Pons (tissue), 1 donor: Measurements from ENCODE around the gene KLK8.
"Not testable (repeated sequence)": the region's sequence is repeated elsewhere in the genome, so short reads cannot be mapped to it uniquely, and the experiment has no call there.

Source experiments
- DNase-seq: peaks from one replicate; pipeline ENCODE4 v3.0.0-alpha.2; 2016; ENCODE audit warnings: low spot score

KLK8 gene

DNA sequence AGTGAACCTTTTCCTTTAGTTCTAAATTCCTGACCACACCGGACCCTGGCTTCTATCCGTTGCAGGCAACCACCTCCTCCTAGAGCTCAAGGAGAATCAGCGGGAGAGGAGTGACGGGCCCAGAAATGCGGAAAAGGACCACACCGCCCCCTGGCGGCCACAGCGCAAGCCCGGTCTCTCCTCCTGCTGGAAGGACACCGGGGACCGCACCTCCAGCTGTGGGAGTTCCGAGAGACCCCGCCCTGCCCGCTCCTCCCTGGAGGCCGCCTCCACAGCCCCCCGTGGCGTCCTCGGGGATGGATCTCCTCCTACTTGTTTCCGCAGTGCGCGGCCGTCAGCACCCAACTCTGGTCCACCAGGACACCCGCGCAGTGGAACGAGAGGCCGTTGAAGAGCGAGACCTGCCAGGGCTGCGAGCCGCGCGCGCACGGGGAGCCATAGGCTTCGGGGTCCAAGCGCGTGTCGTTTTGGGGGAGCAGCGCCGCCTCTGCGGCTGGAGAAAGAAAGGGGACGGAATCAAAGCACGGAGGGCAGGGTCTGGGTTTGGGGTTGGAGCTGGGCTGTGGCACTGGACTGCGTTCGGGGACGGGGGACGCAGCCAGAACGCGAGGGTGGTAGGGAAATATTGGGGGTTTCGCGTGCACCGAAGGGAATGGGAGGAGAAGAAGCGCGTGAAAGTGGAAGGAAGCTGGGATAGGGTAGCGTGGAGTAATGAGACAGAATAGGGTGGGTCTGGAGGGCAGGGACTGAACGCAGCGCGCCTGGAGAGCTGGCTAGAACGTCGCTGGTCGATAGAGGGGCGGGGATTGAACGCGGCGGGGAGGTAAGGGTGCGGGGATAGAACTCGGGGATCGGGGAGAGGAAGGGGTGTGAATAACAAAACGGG, 15.6 kb upstream of the KLK8 start:
- DNase-seq = peak; percentile 59

DNA sequence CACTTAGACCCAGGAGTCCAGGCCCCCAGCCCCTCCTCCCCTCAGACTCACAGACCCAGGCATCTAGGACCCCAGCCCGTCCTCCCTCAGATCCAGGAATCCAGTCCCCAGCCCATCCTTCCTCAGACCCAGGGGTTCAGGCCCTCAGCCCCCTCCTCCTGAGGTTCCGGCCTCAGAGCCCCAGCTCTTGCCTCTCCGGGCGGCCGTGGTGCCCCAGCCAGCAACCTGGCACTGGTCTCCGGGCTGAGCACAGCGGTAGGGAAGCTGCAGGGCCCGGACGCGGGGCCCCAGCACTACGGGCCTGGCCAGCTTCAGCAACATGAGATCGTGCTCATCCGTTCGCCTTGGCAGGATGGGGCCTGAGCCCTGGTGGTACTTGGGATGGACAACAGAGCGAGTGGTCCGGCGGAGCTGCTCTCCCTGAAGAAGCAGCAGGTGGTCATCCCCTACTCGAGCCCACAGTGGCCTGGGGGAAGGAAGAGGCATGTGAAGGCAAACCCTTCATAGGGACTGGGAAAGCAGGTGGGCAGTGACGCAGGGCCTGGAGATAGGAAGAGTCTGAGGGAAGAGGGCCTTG, 14.4 kb upstream of the KLK8 start:
- no peak for DNase-seq

DNA sequence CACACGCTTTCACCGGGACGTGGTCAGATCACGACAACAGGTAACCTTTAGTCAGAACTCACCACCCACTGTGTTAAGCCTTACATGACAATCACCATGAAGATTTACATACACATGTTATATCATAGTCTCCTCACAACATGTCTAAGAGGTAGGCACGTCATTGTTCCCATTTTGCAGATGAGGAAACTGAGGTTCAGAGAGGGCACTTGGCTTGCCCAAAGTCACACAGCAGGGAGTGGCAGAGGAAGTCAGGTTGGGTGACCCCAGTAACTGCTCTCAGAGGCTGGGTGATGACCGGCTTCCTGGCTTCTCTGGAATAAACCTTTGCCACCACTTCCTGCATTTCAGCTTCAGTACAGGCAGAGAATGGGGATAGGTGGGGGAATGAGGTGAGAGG, 12.8 kb upstream of the KLK8 start:
- no peak for DNase-seq

DNA sequence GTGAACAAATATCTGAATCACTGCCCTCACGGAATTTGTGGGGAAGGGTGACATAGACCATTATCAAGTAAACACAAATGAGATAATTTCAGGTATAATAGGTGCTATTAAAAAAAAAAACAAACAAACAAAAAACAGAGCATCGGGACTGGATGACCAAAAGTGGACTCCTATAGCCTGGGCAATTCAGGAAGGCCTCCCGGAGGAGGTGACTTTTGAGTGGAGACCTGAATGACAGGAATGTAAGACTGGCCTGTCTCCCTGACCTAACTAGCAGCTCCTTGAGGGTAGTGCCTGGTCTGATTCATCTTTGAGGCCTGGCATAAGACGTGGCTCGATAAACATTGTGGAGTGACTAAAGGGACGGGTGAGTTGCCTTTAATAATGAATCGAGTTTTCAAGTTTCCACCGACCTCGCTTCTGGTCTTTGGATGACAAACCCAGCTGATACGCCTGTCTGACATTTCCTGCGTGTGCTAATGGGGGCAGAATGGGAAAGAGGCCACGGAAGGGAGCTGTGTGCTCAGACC, 11.3 kb upstream of the KLK8 start:
- no peak for DNase-seq

DNA sequence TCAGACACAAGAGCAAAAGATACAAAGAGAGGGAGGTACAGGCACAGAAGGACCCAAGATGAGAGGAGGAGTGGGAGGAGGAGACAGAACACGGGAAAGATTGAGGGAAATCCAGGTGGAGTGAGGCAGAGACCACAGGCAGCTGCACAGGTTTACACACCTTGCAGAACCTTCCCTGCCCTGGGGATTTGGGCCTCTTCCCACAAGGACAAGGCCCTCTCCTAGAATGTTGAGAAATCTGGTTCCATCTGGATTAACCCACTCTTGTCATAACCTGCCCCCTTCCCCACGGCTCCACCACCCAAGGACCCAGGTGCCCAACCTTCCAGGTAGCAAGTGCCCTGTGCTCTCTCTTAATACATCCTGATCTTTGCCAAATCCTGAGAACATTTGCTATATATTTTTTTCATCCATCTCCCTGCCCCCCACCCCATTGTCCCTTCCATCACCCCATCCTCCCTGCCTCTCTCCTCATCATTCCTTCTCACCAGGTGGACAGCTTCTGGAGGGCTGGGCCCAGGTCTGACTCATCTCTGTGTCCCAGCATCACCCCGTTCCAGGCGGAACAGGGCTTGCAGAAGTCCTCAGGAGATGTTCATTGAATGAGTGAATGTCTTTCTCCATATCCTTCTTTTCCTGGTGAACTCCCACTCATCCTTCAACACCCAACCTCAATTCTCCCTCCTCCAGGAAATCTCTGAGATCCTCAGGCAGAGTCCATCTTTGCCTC, 8.8 kb upstream of the KLK8 start:
- DNase-seq = no peak

DNA sequence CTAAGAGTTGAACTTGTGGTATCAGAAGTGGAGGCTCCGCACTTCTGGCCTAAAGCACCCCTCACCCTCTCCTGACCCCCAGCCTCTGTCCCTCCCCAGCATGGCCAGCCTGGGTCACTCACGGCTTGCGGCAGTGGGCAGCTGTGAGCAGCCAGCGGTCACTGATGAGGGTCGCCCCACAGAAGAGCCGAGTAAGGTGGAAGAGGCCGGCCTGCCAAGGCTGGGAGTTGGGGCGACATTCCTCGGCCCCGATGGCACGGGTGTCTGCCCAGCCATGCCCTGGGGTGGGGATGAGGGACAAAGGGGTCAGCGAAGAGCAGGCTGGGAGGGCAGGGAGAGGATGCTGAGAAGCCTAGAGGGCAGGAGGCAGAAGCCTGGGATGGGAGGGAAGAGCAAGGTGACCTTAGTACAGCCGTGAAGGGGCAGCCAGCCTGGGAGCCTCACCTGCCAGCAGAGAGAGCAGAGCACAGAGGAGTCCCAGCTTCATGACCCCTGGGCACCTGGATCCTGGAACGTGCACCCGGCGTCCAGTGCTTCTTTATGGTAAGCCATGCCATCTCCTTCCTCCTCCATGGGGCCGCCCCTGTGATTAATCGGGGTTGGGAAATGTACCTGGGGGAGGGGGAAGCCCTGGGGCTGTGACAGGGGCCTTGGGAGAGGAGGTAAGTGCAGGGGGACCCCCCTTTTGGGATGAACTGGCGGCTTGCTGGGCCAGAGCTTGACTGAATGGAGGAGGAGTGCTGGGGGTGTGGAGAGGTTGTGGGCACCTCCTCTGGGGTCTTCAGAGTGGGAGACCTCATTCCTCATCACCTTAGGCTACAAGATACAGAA, 7.9 kb upstream of the KLK8 start:
- no peak for DNase-seq

DNA sequence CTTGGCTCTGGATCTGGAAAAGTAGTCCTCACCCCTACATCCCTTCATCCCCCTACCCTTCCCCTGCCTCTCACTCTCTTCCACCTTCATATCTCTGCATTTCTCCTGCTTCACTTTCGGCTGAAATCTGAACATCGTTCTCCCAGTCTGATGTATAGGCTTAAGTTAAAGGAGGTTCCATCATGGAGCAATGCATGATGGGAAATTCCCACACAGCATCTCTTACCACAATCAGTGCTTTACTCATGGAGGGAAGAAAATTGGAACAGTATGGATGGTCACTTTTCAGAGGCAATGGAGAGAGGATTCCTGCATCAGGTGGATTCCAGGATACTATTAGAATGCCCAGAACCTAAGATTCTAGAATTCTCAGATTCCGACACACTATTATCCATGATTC, 6.1 kb upstream of the KLK8 start:
- DNase-seq = no peak

DNA sequence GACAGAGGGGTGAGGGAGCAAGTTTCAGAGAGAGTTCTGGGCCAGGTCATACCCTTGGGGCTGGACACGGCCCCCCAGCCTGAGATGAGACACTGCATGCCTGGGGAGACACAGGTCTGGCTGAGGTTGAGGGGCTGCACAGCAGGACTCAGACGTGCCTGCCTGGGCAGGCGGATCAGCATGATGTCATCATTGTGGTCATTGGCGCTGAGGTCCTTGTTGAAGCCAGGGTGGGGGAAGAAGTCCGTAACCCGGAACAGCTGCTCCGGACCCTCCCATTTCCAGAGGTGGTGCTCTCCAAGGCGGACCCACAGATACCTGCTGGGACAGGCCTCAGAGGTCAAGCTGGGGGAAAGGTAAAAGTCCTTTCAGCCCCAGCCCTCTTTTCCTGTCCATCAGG, 5.0 kb upstream of the KLK8 start:
- no peak for DNase-seq

DNA sequence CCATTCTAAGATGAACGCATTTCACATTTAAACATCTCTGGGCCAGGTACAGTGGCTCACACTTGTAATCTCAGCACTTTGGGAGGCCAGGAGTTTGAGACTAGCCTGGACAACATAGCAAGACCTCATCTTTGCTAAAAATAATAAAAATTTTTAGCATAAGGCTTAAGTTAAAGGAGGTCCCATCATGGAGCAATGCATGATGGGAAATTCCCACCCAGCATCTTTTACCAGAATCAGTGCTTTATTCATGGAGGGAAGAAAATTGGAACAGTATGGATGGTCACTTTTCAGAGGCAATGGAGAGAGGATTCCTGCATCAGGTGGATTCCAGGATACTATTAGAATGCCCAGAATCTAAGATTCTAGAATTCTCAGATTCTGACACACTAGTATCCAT, 3.8 kb upstream of the KLK8 start:
- DNase-seq = no peak

DNA sequence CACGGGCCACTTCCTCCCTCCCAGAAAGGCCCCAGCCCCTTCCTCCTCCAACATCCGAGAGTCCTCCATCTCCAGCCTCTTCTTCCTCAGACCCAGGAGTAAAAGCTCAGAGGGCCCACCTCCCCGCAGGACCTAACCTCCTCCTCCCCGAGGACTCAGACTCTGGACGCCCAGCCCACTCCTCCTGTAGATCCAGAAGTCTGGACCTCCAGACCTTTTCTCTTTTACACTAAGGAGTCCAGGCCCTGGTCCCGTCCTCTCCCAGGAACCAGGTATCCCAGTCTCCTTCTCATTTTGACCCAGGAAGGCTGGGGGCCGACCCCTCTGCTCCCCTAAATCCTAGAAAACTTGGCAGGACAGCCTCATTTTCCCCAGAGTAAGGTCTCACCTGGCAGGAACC, 1.9 kb upstream of the KLK8 start:
- no peak for DNase-seq

DNA sequence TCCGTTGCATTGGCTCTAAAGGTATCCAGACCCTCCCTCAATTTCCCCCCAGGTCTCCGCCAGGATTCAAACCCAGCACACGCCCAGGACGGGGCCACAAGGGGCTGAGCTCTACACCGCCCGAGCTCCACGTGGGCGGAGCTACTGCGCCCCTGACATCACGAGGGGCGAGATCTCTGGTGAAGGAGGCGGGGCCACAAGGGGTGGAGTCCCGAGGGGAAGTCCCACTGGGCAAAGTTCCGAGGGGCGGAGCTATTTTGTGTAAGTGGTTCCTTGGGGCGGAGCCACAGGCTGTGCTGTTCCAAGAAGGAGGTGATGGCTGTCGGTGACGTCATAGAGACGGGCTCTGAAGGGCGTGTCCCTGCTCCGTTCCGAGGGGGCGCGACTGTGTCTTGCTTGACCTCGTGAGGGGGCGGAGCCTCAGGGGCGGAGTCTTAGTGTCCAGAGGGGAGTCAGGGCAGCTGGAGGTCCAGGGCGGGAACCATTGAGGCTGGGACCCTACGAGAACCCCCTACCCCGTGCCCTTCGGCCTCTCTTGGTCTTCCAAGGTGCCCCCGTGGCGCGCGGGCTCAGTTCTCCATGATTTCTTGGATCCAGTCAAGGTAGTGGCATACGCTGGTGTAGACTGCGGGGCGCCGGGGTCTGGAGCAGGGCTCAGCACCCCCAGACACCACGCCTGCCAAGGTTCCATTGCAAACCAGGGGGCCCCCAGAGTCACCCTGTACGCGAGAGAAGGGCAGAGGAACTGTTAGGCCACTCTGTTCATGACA, 1.3 kb upstream of the KLK8 start:
- DNase-seq = peak; percentile 21

DNA sequence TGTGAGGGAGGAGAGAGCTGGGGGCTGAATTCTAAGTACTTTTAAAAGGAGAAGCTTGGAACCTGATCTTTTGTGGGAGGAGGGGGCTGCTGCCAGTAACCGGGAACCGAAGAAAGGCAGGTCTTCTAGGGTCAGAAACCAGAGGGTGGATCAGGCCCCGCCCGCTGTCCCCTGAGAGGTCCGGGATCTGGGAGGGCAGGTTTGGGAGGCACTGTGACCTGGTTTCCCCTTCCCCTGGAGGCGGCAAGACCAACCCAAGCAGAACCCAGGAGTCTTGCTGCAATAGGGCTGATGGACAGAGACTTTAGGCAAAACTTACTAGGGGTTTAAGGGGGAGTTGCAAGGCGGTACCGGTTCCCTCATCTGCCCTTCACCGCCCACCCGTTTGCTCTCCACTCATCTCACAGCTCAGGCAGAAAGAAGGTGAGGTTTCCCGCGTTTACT, 707 bp upstream of the KLK8 start:
- no peak for DNase-seq

DNA sequence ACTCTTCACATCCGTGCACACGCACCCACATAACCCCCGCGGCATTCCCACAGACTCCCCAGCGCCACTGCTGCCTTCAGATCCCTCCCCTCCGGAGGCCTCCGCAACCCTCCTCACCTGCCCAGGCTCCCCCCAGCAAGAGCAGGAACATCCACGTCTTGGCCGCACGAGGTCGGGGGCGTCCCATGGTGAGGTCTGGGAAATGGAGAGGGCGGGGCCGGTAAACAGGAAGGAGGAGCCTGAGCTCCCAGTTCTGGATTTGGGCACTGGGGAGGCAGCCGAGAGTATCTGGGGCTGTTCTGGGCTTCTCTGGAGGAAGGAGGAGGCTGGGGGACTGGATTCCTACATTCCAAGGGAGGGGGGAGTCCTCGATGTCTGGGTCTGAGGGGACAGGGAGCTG, 423 bp downstream of the KLK8 start:
- no peak for DNase-seq

DNA sequence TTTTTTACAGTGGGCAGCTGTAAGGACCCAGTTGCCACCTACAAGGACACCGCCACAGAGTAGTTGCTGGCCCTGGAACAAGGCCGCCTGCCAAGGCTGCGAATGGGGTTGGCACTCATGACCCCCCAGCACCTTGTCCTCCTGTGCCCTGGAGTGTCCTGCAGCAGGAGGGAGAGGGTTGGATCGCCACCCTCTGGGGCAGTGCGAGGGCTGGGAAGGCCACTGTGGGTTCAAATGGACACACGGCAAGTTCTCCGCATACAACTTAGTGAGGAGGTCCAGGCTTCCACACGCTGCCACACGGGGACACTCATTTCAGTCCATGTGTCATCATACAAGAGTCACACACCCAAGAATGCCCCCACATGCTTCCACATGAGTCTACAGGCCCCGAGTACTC, 978 bp downstream of the KLK8 start:
- DNase-seq = no peak

DNA sequence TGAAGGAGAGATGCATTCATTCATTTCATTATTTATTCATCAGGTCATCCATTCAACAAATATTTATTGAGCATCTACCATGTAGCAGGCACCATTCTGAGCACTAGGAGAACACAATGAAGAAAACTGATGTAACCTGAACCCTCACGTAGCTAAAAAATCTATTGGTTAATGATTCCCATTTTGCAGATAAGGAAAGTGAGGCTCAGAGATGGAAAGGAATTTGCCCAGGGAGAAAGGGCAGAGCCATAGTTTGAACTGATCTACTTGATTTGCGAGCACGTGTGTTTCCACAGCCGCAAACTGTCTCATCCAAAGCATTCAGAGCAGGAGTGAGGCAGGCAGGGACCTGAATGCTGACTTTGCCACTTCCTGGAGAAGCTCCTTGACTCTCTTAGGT, 2.7 kb downstream of the KLK8 start:
- no peak for DNase-seq

DNA sequence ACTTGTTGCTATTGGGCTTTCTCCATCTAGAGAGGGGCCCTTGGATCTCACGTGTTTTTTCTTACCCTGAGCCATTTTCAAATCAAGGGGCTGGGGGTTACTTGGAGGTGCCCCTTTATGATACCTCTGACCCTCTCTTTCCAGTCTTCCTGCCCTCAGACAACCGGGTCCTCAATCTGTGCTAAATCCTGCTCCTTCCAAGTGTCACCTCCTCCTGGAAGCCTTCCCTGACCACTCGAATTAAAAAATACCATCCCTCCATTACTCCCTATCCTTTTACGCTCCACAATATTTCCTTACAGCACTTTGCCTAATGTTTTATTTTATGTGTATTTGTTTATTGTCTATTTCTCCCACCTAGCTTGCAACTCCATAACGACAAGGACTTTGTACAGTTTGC, 3.3 kb downstream of the KLK8 start:
- no peak for DNase-seq

DNA sequence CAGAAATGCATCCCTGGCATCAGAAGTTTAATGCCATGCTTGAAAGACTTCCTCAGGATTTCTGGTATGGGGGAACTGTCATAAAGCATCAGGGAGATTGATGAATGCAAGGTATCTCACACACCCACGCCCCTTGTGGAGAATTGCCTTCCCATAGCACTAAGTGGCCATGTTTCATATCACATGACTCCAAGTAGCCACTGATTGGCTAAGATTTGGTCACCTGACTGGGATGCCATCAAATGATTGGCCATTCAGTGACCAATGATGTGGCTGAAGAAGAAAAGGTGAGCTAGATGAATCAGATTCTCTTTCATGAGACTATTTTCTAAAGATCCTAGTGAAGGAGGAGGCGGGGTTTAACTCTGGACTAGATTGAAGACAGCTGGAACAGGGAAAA, 7.3 kb downstream of the KLK8 start:
- no peak for DNase-seq

DNA sequence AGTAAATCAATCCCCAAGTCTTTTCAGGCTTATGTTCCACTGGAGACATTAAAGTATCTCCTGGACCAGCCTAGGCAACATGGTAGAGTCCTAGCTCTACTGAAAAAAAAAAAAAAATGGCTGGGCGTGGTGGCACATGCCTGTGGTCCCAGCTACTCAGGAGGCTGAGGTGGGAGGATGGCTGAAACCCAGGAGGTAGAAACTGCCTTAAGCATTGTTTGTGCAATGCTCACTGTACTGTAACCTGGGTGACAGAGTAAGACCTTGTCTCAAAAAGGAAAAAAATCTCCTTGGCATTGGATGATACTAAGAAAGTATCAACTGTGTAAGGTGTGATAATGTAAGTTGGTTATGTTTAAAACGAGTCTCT, 8.8 kb downstream of the KLK8 start:
- DNase-seq = no peak

DNA sequence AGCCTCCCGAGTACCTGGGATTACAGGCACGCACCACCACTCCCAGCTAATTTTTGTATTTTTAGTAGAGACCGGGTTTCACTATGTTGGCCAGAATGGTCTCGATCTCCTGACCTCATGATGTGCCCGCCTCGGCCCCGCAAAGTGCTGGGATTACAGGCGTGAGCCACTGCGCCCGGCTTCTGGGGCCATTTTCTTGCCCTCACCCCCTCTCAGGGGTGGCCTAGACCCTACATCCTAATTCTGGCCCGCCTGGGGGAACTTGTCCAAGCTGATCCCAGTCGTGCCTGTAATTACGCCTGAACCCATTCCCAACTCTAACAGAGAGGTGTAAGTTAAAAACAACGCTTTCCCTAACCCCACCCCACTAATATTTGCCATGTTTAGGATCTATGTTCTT, 17.0 kb downstream of the KLK8 start:
- not testable (repeated sequence) for DNase-seq

DNA sequence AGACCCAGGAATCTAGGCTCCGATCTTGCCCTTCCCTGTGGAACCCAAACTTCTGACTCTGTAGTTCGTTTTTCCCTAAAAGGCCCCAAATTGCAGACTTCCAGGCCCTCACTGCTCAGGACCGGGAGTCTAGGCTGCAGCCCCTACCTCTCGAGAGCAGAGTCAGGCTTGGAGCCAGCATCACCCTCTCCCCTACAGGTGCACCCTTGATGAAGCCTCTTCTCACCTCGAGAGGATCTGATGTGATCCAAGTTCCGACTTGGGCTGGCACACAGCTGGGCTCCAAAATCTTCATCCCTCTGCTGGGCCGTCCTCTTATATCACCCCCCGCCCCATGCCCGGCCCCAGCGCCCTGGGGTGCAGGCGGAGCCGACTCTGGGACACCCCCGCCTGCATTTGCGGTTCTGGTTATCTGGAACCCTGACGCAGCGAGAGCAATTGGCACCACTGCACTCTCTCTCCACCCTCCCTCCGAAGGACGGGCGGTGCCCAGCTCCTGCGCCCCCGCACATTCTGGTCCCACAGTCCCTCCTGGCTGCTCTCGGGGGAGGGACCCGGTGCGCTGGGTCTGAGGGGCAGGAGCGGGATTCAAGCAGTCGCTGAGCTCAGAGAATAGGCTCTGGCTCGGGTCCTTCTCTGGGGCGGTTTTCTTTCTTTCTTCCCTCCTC, 17.6 kb downstream of the KLK8 start, which contains the start of gene KLK7:
KLK7 (minus strand) TSS at position 293 of the 668 bp plus-strand sequence. CDS start 1,518 bp downstream, outside the sequence.
- DNase-seq = no peak

DNA sequence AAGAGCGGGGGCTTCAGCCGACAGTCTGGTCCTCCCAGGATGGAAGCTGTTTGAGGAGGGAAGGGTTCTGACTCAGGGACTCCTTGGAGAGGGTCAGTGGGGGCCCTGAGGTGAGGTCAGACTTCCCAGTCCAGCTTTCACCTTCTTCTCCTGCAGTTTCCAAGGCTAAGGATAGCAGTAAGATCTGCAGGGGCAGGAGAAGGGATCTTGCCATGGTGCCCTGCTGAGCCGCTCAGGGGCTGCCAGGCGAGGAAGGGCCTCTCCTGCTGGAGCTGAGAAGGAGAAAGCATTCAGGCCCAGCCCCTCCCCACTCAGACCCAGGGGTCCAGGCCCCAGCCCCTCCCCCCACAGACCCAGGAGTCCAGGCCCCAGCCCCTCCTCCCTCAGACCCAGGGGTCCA, 19.2 kb downstream of the KLK8 start:
- no peak for DNase-seq
